Endothelial cell of umbilical vein (primary cell): ENCODE measurements around the gene TMEM8B. TPM values are rescaled to one million over a fixed set of nuclear protein-coding genes. Genes with fewer than 3 reads are reported as not detected.

Experiments
- BruUV-seq: library from RNA; stranded (reverse); fragments of 400-500 nt; replicated peaks from 2 replicates; lab custom pipeline; 2021; lab: Mats Ljungman, UMichigan
- CTCF ChIA-PET: fragments of 300-600, 350-600 bp; sonication (Branson Sonifier 250); formaldehyde crosslinking; loops from one replicate; lab custom pipeline; 2021; ENCODE audit warnings: antibody characterized with exemption, inconsistent platforms; lab: Charles Lee
- POLR2A ChIA-PET: fragments of 300-600, 350-600 bp; sonication (Branson Sonifier 250); formaldehyde crosslinking; loops from one replicate; lab custom pipeline; 2021; ENCODE audit warnings: antibody characterized with exemption, inconsistent platforms; lab: Charles Lee
- DNase-seq: peaks from one replicate; pipeline ENCODE4 v3.0.0-alpha.2; 2011; ENCODE audit warnings: low read depth, low spot score
- FAIRE-seq: peaks from 2 replicates; lab custom pipeline; 2011; peaks lifted over from hg19 to GRCh38; lab: Jason Lieb, UNC
- H2AFZ ChIP-seq: 2 replicates; pipeline ENCODE4 v1.6.0; 2012; ENCODE audit warnings: low read depth, low read length, control low read depth, inconsistent platforms
- H3K27ac ChIP-seq: 2 replicates; pipeline ENCODE4 v1.5.1; 2011; ENCODE audit warnings: low read depth, mild to moderate bottlenecking, control low read depth, low read length, moderate library complexity; ENCODE audit not compliant: insufficient read depth
- H3K27me3 ChIP-seq, 2 experiments: 2 replicates each; pipeline versions ENCODE4 v1.6.0 to v1.6.1; 2011; ENCODE audit warnings: low read length in 2 of 2, mixed read lengths in 1 of 2; ENCODE audit not compliant: control insufficient read depth in 2 of 2, insufficient read depth in 2 of 2
- H3K36me3 ChIP-seq, 2 experiments: 2 replicates in 1 of 2; 3 replicates in 1 of 2; pipeline ENCODE4 v1.5.1; 2011; ENCODE audit warnings: low read length in 2 of 2, mild to moderate bottlenecking in 1 of 2, moderate library complexity in 1 of 2; ENCODE audit not compliant: control insufficient read depth in 2 of 2, insufficient read depth in 2 of 2; ENCODE audit errors: extremely low read depth in 1 of 2
- H3K4me1 ChIP-seq: 3 replicates; pipeline ENCODE4 v1.5.1; 2011; ENCODE audit warnings: mild to moderate bottlenecking, low read length; ENCODE audit not compliant: control insufficient read depth, insufficient read depth; ENCODE audit errors: extremely low read depth
- H3K4me2 ChIP-seq: 2 replicates; pipeline ENCODE4 v1.6.1; 2011; ENCODE audit warnings: low read length, control low read depth, mixed read lengths; ENCODE audit not compliant: insufficient read depth
- H3K4me3 ChIP-seq, 3 experiments: fragments of 200-600 bp in 1 of 3; sonication (generic), shearing (Covaris generic) in 1 of 3; replicated peaks in 1 of 3; 2 replicates each; pipeline ENCODE4 v1.5.1; 2011 to 2016; ENCODE audit warnings: control low read depth in 3 of 3, low read length in 3 of 3, mild to moderate bottlenecking in 2 of 3, inconsistent platforms in 1 of 3, low read depth in 1 of 3, moderate library complexity in 1 of 3; ENCODE audit not compliant: insufficient read depth in 1 of 3
- H3K79me2 ChIP-seq: 2 replicates; pipeline ENCODE4 v1.6.0; 2012; ENCODE audit warnings: low read length, inconsistent platforms; ENCODE audit not compliant: control insufficient read depth, insufficient read depth
- H3K9ac ChIP-seq: replicated peaks from 2 replicates; pipeline ENCODE3; 2011; ENCODE audit warnings: low read length, control low read depth; ENCODE audit not compliant: insufficient read depth; ENCODE audit errors: extremely low read depth
- H3K9me1 ChIP-seq: replicated peaks from 3 replicates; pipeline ENCODE4 v1.6.0; 2011; ENCODE audit warnings: mild to moderate bottlenecking, low read length; ENCODE audit not compliant: control insufficient read depth, insufficient read depth; ENCODE audit errors: extremely low read depth
- H3K9me3 ChIP-seq: replicated peaks from 2 replicates; pipeline ENCODE4 v1.5.1; 2012; ENCODE audit warnings: low read length, inconsistent platforms; ENCODE audit not compliant: control insufficient read depth, insufficient read depth
- H4K20me1 ChIP-seq: replicated peaks from 2 replicates; pipeline ENCODE3; 2011; ENCODE audit warnings: mild to moderate bottlenecking, low read length; ENCODE audit not compliant: control insufficient read depth, insufficient read depth; ENCODE audit errors: extremely low read depth
- CTCF ChIP-seq, 2 donors: IDR thresholded peaks; 1 replicate in 1 of 2; 2 replicates in 1 of 2; pipeline ENCODE4 v1.5.1; 2011; ENCODE audit warnings: low read length in 2 of 2, mild to moderate bottlenecking in 2 of 2, moderate library complexity in 2 of 2, control low read depth in 1 of 2, inconsistent platforms in 1 of 2, low read depth in 1 of 2; ENCODE audit not compliant: insufficient read depth in 1 of 2; ENCODE audit errors: extremely low read depth in 1 of 2
- EZH2 ChIP-seq: IDR thresholded peaks from 2 replicates; pipeline ENCODE4 v1.6.1; 2012; ENCODE audit warnings: borderline replicate concordance, low read depth, mild to moderate bottlenecking, moderate library complexity, low read length, inconsistent platforms; ENCODE audit not compliant: severe bottlenecking
- JUN ChIP-seq: IDR thresholded peaks from 2 replicates; pipeline ENCODE4 v1.6.1; 2011; ENCODE audit warnings: borderline replicate concordance, low read depth; ENCODE audit not compliant: insufficient read length, insufficient read depth
- MAX ChIP-seq: IDR thresholded peaks from 2 replicates; pipeline ENCODE4 v1.6.1; 2011; ENCODE audit not compliant: insufficient read depth, insufficient read length
- MYC ChIP-seq: IDR thresholded peaks from one replicate; pipeline ENCODE4 v1.6.1; 2011; ENCODE audit warnings: mild to moderate bottlenecking, low read depth, low read length
- POLR2A ChIP-seq: IDR thresholded peaks from 2 replicates; pipeline ENCODE4 v1.6.1; 2012; ENCODE audit warnings: low read depth, mild to moderate bottlenecking, control low read depth, low read length
- POLR2AphosphoS5 ChIP-seq: IDR thresholded peaks from 2 replicates; pipeline ENCODE4 v1.6.1; 2012; ENCODE audit warnings: low read depth, mild to moderate bottlenecking, control low read depth, low read length, moderate library complexity; ENCODE audit not compliant: insufficient read depth
- dilution Hi-C: fragments of 300-500 bp; cut with MboI; formaldehyde crosslinking; loops from one replicate; pipeline ENCODE4 v1.15.0; 2019; ENCODE audit warnings: low sequenced_read_pairs; ENCODE audit not compliant: extremely low pct_ligation_motif_present
- intact Hi-C: fragments of 100-400 bp; cut with micrococcal nuclease; formaldehyde crosslinking; loops from one replicate; pipeline ENCODE4 v1.10.0; 2022
- polyA plus RNA-seq, 4 experiments: library from polyadenylated mRNA; depleted of rRNA in 3 of 4; stranded (reverse) in 3 of 4; unstranded in 1 of 4; fragments of >200 nt; gene quantifications; 2 replicates each; pipeline versions ENCODE4 v1.2.1 to v1.2.3, GENCODE V29; 2011 to 2012; ENCODE audit warnings: missing spikeins in 1 of 4
- total RNA-seq: library from RNA; stranded (reverse); gene quantifications from 2 replicates; pipeline ENCODE4 v1.2.3, GENCODE V29; 2021

TMEM8B gene
- total and polyA plus RNA-seq, 2 donors (not counting 3 experiments of a cell fraction or from before 2014, with no cell fraction given) = 2.5 to 3.6 TPM

- no peak for TF ChIP-seq EZH2
- TF ChIP-seq POLR2A = peak; percentile 59
- TF ChIP-seq POLR2AphosphoS5 = peak; percentile 52
- TF ChIP-seq MYC = no peak
- Histone ChIP-seq H3K9me3 (no peaks in the 10 kb centered on the region), H3K4me1 (peaks cover 21% of the 10 kb centered on the region), H3K79me2 (no peaks in the 10 kb centered on the region), H3K36me3 (no peaks in the 10 kb centered on the region), H3K4me2 (peak within 1 kb of the TSS; percentile 73), H3K9ac (peak within 1 kb of the TSS; percentile 25), H3K27ac (peak within 1 kb of the TSS; percentile 16), H3K4me3 (peak within 1 kb of the TSS; percentile 8 to 56 (median 25)), H3K9me1 (no peaks in the 10 kb centered on the region), H3K27me3 (no peaks in the 10 kb centered on the region), H4K20me1 (no peaks in the 10 kb centered on the region), H2AFZ (peak within 1 kb of the TSS; percentile 81)
- FAIRE-seq (peak; percentile 96), DNase-seq (peak; percentile 90)
- ChIA-PET CTCF (interaction anchor here (0.7 to 5.8 kb wide), 14 partner anchors 14 to 116 kb away, joined by 3 to 130 read pairs (median 4); partner anchors contain the start of genes CREB3, GBA2, NPR2 and RGP1), POLR2A (no interaction called here)
- no TSS peak for BruUV-seq
- intact Hi-C loops (loop anchor here (2.0 kb wide), 2 partner anchors 13 to 55 kb away; no protein-coding TSS in a partner anchor), dilution Hi-C loops (no loop called here)
These were observed 16.9 kb upstream of the TMEM8B start, which contains the start of gene SPAG8 for GRCh38 chr9:35812025-35812602. TSS of gene SPAG8 (minus strand) at chr9:35812262. CDS start at chr9:35812147, 115 bp downstream.

GRCh38 chr9:35813434-35814105 lies 15.5 kb upstream of the TMEM8B start:
- no TSS peak for BruUV-seq
- no peak overlapping the region for H3K4me3 ChIP-seq
- FAIRE-seq = peak; percentile 24
- POLR2A ChIA-PET = interaction anchor here (1.0 kb wide), 1 partner anchor 82 kb away, joined by 7 read pairs; the partner anchor contains the start of genes CREB3 and TLN1
- intact Hi-C loops (loop anchor here (2.0 kb wide), 2 partner anchors 15 to 57 kb away; no protein-coding TSS in a partner anchor), dilution Hi-C loops (no loop called here)
- H3K36me3 ChIP-seq = no peaks in the 10 kb centered on the region
- no peaks in the 10 kb centered on the region for H4K20me1 ChIP-seq
- TF ChIP-seq POLR2AphosphoS5 (no peak), MAX (no peak), CTCF (IDR thresholded peaks at IDR 0.05; ENCODE audit: extremely low read depth in 1 of 2, insufficient read depth in 1 of 2, low read depth in 1 of 2, low read length in 2 of 2) (peak; percentile 30 to 49), POLR2A (no peak), JUN (no peak), EZH2 (no peak)
- H3K4me1 ChIP-seq = peaks cover 21% of the 10 kb centered on the region
- CTCF ChIA-PET = interaction anchor here (0.7 to 5.8 kb wide), 20 partner anchors 8 to 85 kb away, joined by 3 to 130 read pairs (median 4); partner anchors contain the start of genes CREB3, GBA2, NPR2 and RGP1
- H3K9me3 ChIP-seq = no peaks in the 10 kb centered on the region
- H3K4me2 ChIP-seq = peak overlapping the region; percentile 55
- no peaks in the 10 kb centered on the region for H3K79me2 ChIP-seq
- no peak overlapping the region for H3K9ac ChIP-seq
- H2AFZ ChIP-seq = no peak overlapping the region
- DNase-seq = peak; percentile 19
- no peak overlapping the region for H3K27ac ChIP-seq
- H3K9me1 ChIP-seq = no peaks in the 10 kb centered on the region
- H3K27me3 ChIP-seq = no peaks in the 10 kb centered on the region
